HG02938 (cell line): Measurements from ENCODE around the gene EGFLAM.

Experiments
- ATAC-seq: cut with Tn5 transposase; IDR thresholded peaks from one replicate; pipeline ENCODE4 v1.9.1; 2021; ENCODE audit warnings: mild to moderate bottlenecking, moderate library complexity; ENCODE audit not compliant: unreplicated experiment

EGFLAM gene

DNA sequence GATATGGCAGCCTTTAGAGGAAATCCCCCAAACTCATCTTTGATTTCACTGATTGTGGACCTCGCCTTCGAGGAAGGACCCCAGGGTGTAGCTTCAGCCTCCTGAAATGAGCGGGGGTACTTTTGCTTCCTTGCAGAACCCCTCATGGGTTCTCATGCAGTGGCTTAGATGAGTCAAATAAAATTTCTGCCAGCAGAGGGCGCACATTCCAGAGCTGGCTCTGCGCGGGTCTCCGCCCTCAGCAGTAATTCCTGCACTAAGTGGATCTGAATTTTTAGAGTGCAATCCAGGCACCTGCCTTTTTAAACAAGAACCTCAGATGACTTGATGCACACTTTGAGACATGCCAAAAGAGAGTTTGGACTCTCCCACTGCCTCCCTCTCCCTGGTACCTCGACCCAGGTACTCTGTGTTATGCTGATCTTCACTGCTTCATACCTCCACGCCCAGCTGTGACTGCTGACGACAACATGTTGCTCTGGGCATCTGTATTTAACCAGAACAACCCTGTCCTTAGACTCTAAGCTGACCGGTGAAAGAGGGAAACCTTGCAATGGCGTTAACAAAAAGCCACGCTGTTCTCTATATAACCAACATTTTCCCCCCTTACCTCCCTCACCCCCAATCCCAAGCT is 7.3 kb downstream of the EGFLAM start:
- peak; percentile 81 for ATAC-seq

DNA sequence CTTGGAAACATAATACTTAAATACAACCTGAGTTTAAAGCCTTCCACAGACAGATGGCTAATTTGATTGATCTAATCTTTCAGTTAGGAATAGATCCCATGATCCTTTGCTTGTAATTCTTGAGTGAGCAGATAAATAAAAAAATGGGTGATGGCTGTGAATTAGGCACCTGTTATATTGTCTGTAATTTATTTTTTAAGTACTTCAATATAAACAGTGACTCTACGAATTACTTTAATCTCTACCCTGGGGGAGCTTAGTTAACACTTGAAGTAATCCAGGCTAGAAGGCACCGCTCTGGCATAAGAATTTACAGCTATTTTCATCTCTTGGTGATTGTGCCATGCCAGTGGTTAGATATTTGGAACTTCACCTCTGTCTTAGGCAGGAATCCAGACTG is 9.0 kb downstream of the EGFLAM start:
- ATAC-seq = no peak

- no peak for ATAC-seq
These were observed 15.3 kb downstream of the EGFLAM start for GRCh38 chr5:38273626-38274025.

DNA sequence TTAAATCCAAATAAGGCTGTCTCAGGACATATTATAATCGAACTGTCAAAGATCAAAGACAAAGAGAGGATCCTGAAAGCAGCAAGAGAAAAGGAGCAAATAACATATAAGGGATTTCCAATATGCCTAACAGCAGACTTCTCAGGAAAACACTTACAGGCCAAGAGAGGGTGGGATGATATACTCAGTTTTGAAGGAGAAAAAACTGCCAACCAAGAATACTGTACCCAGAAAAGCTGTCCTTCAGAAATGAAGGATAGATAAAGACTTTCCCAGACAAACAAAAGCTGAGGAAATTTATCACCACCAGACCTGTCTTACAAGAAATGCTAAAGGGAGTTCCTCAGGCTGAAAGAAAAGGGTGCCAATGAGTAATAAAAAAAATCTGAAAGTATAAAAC is 16.0 kb downstream of the EGFLAM start:
- no peak for ATAC-seq

GRCh38 chr5:38284384-38284783 is 26.0 kb downstream of the EGFLAM start:
- ATAC-seq = no peak

DNA sequence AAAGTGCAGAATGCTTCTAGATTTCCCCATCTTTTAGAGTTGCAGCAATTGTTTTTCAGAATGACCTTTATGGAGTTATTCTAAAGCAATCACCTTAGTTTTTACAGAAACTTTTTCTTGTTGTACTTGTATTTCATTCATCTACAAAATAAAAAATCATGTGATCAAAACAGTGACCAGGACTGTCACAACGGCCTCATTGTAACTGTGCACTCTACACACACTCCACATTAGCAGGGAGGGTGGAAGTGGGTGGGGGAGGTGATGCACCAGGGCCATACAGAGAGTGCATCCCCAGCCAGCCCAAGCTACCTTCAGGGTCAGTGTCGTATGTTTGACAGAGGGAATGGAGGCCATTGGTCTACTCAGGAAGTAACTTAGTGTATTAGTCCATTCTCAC is 26.9 kb downstream of the EGFLAM start:
- ATAC-seq = no peak

GRCh38 chr5:38286002-38286401 is 27.6 kb downstream of the EGFLAM start:
- no peak for ATAC-seq

- no peak for ATAC-seq
These were observed 28.8 kb downstream of the EGFLAM start for GRCh38 chr5:38287124-38287523.

DNA sequence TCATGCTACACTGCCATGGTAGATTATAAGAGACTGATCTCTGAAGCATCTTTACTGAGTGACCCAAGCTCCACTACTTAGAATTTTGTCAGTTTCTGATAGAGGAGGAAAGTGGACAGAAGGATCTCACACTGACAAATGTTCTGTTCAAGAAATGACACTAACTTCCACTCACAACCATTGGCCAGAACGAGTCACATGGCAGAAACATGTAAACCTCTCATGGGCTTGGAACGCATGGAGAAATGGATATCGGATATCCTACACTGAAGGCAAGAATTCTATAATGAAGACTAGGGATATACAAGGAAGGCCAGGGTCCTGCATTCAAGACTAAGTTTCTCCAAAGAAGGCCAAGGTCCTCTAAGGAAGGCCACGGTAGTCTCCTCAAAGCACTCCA is 31.1 kb downstream of the EGFLAM start:
- no peak for ATAC-seq

DNA sequence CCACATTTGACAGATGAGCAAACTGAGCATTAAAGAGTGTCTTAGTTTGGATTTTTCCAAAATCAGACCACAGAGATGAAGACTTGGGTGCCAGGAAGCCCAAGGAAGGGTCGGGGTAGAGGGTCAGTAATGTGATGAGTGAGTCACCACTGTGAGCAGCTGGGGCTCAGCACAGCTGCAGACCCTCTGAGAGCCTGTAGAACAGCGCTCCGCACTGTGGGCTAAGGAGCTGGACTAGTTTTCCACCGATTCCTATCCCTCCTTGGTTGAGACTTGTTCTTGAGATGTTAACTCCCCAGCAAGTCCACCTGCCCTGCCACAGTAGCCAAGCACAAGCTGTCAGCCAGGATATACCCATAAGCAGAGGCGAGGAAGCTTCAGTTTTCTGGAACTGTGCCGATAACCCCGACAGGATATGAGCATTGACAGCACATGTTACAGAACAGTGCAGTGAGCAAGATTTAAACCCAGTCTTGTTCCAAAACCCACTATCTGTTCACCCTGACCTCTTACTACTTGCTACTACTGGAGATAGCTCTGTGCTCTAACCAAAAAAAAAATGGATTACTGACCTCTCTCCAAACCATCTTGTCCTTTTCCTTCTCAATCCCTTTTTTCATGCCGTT is 31.8 kb downstream of the EGFLAM start:
- ATAC-seq = no peak

DNA sequence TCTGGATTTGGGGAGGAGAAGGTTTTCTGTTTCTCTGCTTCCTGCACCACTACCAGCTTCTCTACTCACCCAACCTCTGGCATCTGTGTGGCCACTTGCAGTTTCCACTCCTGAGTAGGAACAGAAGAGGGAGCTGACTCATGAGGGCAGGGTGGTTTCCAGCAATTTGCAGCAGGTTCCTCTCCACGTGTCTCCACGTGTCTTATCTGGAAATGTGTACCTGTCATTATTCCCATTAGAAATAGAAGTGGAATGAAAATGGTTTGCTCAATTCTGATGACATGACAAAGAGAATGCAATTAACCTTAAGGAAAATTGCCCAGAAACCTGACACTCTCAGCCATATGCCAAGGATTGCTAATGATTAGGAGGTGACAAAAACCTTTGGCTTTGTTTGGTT is 33.0 kb downstream of the EGFLAM start:
- no peak for ATAC-seq

- no peak for ATAC-seq
These were observed 33.9 kb downstream of the EGFLAM start for GRCh38 chr5:38292228-38292627.

DNA sequence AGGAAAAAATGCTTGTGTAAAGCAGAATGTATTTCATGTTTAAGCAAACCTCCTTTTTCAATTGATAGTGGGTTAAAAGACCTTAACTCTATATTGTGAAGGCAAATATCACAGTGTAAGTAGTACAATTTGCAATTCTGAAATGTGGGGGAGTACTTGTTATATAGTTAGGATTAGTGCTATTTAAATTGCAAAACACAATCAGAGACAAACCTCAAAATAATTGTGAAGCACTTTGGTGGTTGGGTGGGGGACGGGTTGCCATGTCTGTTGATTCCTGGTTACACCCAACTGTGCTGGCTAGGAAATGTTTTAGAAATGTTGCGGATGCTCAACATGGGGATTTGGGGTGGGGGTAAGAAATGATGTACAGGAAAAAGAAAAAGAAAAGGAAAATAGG is 37.4 kb downstream of the EGFLAM start:
- no peak for ATAC-seq

DNA sequence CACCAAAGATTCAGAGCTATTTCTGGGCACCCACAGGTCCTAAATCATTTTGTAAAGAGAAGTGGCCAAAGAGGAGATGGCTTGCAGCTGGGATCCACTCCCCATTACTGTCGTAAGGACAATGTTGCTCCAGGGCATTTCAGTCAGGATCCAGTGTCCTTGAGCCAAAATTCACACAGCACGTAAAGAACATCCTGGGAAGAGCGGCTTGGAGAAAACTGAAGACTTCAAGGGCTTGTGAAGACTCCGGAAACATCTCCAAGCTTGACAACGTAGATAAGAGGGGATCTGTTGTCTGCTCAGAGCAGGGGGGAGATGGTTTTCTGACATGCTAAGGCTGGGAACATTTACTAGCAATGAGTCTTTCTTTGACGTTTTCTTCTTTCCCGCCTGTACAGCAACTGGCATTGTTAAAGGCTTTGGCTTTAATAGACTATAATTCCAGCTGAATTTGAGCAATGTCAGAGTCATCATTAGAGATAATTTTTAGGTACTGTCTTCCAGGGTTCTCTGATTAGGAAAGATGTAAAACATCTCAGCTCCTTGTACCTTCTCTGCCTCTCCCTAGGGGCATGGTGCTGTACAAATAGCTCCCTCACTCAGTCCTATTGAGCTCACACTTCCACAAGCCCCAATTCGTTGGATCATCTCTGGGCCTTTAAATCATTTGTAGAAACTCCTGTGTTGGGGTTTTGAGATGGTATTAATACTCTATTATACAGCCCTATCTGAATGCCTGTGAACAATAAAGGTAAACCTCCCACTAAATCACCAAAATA is 39.7 kb downstream of the EGFLAM start:
- no peak for ATAC-seq

- no peak for ATAC-seq
These were observed 41.2 kb downstream of the EGFLAM start for GRCh38 chr5:38299585-38299984.

GRCh38 chr5:38305148-38305547 is 46.8 kb downstream of the EGFLAM start:
- no peak for ATAC-seq

DNA sequence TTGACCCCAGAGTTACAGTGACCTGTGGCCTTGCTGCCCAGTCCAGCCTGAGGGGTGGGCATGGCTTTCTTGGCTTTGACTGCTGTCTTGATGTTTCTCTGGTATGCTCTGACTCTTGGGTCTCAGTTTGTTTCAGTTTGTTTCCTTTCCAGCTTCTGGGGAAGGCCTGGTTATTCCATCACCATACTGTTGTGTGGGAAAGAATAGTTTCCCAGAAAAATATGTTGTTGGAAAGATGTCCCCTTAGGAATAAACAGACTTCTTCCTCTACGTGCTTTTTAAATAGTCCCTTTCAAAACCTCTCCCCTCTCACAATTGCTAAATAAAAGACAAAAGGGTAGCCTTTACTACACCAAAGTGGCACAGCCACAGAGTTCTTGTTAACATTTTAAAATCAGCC is 49.5 kb downstream of the EGFLAM start:
- ATAC-seq = no peak

GRCh38 chr5:38316544-38317224 is 58.3 kb downstream of the EGFLAM start:
- no peak for ATAC-seq

- ATAC-seq = no peak
These were observed 59.5 kb downstream of the EGFLAM start for GRCh38 chr5:38317868-38318267.

DNA sequence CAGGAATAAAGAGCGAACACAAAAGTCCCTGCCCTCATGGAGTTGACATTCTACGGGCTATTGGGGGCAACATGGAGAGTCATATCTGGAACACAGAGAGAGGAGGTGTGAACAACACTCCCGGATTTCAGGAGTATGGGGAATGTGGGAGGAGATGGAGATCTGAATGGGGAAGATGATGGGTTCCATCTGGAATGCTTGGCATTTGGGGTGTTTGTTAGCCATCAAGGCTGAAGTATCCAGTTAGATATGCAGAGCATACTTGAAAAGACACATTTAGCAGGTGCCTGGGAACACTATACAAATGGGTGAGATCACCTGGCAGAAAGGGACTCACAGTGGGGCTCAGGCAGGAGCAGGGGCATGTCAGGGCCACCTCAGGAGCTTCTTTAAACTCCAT is 61.1 kb downstream of the EGFLAM start:
- no peak for ATAC-seq

GRCh38 chr5:38321978-38322377 is 63.6 kb downstream of the EGFLAM start:
- no peak for ATAC-seq
